Measurements from ENCODE around the gene TAPBPL. TPM values are rescaled to one million over a fixed set of nuclear protein-coding genes. Genes with fewer than 3 reads are reported as not detected.

Gene TAPBPL
- total and polyA plus RNA-seq, 2 of the 13 experiments (the other 11 are each of a cell fraction or from before 2014, with no cell fraction given): 10.0 to 14.5 TPM

- TF ChIP-seq SNAPC4 (CRISPR knock-in tag; IDR thresholded peaks at IDR 0.05) (no peak), ZNF619 (CRISPR knock-in tag; IDR thresholded peaks at IDR 0.05) (no peak), SNAPC5 (CRISPR knock-in tag; IDR thresholded peaks at IDR 0.05; ENCODE audit: borderline replicate concordance) (0 out of 2 replicates have a peak, but pooled peaks have one; percentile 14), CENPX (CRISPR knock-in tag; IDR thresholded peaks at IDR 0.05) (no peak), NFE2L2 (IDR thresholded peaks at IDR 0.05; ENCODE audit: low read length) (no peak), HMGA1 (CRISPR knock-in tag; conservative IDR thresholded peaks at IDR 0.05) (no peak), ZNF781 (CRISPR knock-in tag; IDR thresholded peaks at IDR 0.05; ENCODE audit: borderline replicate concordance, not compliant biosample characterization) (no peak), SP1 (IDR thresholded peaks at IDR 0.05) (no peak), SP1 (CRISPR knock-in tag; IDR thresholded peaks at IDR 0.05) (peak; percentile 35; the same call in 1 of the 2 replicates), ATF7-NPFF (CRISPR knock-in tag; IDR thresholded peaks at IDR 0.05; ENCODE audit: low read depth) (peak; percentile 69), ZNF547 (CRISPR knock-in tag; IDR thresholded peaks at IDR 0.05) (0 out of 2 replicates have a peak, but pooled peaks have one; percentile 80), E2F1 (CRISPR knock-in tag; IDR thresholded peaks at IDR 0.05) (peak; percentile 99), KDM4B (CRISPR knock-in tag; IDR thresholded peaks at IDR 0.05) (no peak), MTA1 (CRISPR knock-in tag; IDR thresholded peaks at IDR 0.05; ENCODE audit: borderline replicate concordance) (no peak), GPBP1L1 (CRISPR knock-in tag; IDR thresholded peaks at IDR 0.05) (no peak), ZFP36L2 (CRISPR knock-in tag; IDR thresholded peaks at IDR 0.05) (no peak), ZNF20 (CRISPR knock-in tag; IDR thresholded peaks at IDR 0.05) (no peak), ZNF281 (CRISPR knock-in tag; IDR thresholded peaks at IDR 0.05; ENCODE audit: borderline replicate concordance) (no peak)
Measured at GRCh38 chr12:6493497-6494257, 41.8 kb downstream of the TAPBPL start, which contains the start of gene NCAPD2 (continued).

Measured in HepG2 (cell line).